NOMO-1 (cell line): ENCODE data around the gene ANGPT4.

Source experiments
- DNase-seq, 2 experiments: peaks; one replicate each; lab custom pipeline; 2025; ENCODE audit not compliant: unreplicated experiment in 2 of 2; lab: John Stamatoyannopoulos, UW

Gene ANGPT4

DNA sequence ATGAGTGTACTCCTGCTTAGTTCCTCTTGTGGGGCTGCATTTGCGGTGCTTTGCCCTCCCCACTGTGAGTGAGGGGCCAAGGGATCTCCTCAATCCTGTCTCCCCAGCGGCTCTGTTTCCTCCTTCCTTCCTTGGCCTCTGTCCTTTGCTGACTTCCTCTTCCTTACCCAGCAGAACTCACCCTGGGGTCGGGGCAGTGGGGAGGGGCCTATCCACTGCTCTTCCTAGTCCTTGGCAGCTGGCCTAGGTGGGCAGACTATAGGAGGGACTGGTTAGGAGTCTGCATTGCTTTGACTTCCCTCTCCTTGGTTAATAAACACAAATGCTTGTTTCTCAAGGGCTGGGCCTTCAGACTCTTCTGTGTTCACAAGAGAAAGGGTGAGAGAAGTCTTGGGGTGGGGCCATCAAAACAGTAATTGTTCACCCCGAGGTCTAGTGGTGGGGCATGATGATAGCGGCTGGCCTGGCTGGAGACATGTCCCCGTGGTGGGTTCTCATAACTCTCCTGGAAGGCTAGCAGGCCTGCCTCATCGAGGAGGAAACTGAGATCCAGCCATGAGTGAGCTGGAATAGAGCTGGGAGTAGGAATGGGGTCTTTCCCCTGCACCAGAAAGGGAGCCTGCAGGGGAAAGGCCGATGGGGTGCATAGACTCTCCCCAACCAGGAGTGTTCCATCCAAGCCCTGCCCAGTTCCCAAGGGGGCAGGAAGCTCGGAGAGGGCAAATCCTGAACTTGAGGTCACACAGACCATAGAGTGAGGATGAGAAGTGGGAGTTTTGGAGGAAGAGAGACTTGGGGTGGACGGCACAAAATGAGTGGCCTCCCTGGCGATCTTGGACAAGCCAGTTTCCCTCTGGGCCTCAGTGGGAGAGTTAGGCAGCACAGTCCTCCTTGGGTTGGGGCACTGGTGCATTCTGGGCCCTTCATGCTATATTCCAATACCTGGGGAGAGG, 69.9 kb downstream of the ANGPT4 start:
- DNase-seq, result peak; percentile 46 to 62

DNA sequence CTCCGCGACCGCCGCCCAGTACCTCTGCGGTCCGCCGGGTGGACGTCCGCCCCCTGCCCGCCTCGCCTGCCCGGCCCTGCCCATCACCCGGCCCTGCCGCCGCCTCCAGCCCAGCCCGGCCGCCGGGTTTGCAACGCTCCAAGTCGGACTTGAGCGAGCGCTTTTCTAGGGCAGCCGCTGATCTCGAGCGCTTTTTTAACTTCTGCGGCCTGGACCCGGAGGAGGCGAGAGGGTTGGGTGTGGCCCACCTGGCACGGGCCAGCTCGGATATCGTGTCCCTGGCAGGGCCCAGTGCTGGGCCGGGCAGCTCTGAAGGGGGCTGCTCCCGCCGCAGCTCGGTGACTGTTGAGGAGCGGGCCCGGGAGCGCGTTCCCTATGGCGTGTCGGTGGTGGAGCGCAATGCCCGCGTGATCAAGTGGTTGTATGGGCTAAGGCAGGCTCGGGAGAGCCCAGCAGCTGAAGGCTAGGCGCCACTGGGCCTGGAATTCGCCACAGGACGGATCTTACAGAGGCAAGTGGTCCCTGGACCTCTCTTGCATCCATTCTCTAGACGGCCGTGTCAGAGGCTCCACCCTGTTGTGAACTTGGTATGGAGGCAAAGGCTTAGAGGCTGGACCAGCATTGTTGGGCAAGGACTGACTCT, 70.8 kb downstream of the ANGPT4 start:
- peak in 1 of 2 experiments; percentile 26 for DNase-seq

DNA sequence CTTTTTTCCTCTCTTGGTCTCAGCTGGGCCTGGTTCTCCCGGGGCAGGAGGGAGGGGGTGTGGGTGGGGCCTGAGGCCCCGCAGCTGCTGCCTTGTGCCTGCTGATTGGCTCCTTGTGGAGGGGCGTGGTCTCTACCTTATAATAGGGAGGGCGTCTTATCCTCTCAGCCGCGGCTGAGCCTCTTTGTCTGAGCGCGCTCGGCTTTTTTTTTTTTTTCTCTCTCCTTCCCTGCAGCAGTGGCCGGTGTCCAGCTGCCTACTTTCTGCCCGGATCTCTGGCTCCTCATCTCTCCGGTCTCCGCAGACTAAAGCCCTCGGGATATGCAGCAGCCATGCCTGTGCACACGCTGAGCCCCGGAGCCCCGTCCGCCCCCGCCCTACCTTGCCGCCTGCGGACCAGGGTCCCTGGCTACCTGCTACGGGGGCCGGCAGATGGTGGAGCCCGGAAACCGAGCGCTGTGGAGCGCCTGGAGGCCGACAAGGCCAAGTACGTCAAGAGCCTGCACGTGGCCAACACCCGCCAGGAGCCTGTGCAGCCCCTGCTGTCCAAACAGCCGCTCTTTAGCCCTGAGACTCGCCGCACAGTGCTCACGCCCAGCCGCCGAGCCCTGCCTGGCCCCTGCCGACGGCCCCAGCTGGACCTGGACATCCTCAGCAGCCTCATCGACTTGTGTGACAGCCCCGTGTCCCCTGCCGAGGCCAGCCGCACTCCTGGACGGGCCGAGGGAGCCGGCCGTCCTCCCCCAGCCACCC, 71.5 kb downstream of the ANGPT4 start:
- peak; percentile 81 to 86 for DNase-seq

DNA sequence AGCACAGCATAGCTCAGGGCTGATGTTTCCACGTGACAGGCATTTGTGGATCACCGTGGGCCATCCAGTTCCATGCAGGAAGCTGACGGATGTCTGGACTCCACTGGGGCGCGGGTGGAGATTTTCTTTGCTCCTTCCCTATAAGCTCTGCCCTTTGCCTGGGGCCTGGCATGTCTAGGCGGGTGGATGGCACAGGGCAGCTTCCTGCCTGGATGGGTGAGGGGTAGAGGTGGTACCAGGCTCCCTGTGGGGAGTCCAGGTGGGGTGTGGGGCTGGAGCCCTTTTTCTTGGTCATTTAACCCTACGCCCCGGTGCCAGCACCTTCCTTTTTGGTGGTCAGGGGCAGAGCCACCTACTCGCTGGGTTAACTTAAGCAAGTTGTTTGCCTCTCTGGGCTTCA, 72.2 kb downstream of the ANGPT4 start:
- no peak for DNase-seq

DNA sequence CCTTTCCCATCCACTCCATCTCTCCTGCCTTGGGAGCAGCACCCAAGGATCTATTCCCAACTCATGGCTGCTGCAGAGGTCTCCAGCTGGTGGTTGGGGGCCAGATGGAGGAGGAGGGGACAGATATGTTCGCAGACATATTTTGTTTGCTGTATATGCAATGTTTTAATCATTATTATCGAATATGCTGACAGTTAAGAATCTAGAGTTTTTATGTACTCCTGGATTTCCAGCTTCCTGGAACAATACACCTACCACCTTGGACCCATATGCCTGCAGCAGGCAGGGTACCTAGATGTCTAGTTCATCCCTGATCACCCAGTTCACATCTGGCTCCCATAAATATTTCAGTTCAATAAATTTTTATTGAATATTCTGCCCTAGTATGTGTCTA, 73.6 kb downstream of the ANGPT4 start:
- no peak for DNase-seq

DNA sequence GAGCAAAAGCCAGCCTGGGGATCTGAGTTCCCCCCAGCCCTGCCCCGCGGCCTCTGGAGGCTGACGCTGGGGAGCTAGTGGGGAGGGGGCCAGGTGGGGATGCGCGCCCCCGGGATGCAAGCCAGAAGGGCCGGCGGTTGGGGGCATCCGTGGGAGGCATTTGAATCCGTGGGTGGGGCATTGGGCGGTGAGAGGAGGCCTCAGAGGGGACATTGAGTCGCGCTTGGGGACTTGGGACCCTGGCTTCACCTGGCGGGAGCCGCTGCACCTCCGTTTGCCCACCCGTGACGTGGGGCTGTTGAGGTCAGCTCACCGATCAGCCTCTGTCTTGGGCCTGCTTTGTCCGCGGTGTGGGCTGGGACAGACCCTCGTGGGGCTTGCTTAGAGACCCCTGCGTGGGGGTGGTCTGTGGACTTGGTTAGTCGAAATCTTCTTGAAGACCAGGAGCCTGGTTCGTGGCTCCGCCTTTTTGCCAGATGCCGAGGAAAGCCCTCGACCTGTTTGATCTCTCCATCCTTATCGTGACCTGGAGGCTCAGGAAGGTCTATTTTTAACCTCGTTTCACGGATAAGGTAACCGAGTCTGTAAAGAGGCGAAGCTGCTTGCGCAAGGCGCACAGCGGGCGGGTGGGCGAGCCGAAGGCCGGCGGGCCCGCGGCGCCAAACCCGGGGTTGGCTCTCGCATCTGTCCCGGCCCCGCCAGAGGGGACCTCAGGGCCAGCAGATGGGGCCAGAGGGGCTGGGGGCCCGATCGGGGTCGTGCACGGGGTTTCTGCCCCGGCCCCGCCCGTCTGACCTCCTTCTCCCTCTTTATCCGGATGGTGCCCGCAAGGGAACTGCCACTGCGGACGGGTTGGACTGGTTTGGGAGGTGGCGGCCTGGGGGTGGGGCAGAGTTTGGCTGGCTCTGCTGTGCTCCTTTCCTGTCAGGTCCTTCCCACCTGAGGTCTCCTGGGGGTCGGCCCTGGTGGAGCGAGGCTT, 74.3 kb downstream of the ANGPT4 start:
- no peak for DNase-seq

DNA sequence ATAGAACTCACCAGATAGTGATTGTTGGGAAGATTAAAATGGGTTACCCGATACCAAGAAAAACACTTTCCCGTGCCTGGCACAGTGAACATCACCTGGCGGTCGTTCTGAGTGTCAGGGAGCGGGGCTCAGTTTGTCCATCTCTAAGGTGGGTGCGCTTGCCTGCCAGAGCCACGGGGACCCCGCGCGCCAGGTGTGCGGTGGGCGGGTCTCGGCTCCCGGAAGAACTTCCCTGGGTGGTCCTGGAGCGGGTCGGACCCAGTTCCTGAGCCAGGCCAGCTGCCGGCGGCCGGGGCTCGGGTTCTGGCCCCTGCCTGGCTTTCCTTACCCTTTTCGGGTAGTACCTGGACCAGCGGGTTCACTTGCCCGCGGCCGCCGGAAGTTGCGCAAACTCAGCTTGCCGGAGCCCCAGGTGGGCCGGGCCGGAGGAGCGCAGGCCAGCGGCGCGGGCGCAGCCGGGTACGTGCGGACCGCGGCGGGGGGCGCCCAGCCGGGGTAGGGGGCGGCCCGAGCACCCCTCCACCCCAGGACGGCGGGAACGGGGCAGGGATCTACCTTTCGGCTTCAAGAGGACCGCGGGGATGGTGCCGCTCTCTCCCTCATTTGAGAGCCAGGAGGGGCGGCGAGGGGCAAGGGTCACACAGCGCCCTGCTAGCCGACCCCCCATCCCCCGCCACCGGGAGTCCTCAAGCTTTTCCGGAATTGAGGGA, 75.1 kb downstream of the ANGPT4 start:
- DNase-seq, result no peak

DNA sequence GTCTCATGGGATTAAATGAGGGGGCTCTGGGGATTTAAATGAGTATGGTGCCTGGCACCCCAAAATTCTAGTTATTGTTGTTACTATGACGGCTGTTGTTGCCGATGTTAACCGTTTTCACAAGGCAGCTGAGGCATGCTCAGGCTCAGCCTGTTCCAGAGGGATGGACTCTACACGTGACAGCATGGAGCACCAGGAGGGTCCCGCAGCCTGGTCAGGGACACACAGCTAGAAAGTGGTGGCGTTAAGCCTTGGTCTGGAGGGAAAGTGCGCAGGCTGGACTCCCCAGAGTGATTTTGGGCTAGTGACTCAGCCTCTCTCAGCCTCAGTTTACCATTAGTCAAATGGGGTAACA, 75.7 kb downstream of the ANGPT4 start:
- no peak for DNase-seq

DNA sequence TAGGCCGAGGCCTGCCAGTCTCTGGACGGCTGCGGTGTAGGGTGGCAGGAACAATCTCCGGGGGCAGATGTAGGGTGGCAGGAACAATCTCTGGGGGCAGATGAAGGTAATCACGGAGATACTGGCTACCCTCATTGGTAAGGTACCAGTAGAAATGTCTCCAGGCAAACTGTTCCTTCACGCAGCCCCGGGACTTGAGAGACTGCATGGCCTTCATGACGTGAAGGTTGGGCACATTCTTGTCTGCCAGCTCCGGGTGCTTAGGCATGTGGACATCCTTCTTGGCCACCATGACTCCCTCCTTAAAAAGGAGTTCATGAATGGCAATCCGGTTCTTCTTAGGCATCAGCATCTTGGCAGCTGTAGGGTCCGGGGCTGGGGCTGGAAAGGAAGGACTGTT, 76.5 kb downstream of the ANGPT4 start:
- DNase-seq, result no peak

DNA sequence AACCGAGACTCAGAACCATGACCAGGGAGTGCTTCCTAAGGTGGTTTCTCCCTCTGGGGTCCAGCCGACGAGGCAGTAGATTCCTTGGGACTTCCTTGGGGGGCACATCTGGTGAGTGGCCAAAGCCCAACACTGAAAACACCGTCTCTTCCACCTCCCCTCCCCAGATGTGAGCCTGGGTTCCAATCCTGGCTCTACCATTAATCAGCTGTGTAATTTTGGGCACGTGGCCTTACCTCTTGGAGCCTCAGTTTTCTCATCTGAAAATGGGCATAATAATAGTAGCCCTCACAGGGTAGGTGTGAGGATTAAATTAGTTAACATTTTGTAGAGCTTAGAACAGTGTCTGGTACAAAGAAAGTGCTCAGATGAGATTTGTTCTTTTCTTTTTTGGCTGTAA, 77.1 kb downstream of the ANGPT4 start:
- no peak for DNase-seq

DNA sequence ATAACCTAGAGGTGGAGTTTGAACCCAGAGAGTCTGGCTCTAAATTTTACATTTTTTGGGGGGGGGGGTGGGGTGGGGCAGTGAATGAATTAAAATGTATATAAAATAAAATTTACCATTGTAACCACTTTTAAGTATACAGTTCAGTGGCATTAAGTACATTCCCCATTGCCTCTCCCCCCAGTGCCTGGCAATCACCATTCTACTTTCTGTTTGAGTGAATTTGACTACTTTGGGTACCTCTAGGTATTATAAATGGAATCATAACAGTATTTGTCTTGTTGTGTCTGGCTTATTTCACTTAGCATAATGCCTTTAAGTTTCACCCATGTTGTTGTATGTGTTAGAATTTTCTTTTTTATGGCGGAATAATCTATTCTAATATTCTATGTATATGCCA, 79.9 kb downstream of the ANGPT4 start:
- no peak for DNase-seq

DNA sequence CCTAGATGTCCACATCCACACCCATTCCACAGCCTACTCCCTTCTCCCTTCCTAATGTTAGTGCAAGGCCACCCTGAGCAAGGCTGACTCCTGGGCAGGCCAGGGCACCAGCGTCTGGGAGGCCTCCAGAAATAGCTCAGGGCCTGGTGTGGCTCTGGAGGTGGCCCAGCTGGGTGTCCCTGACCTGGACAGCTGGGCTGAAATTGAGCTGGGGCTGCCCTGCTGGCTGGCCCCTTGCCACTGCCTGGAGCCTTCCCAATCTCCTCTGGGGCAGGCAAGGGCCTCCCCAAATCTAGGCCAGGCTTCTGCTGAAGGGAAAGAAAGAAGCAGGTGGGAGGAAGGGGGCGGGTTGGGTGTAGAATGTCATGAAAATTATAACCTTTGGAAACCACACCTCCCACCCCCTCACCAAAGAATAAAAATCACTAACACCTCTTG, 80.5 kb downstream of the ANGPT4 start:
- no peak for DNase-seq

DNA sequence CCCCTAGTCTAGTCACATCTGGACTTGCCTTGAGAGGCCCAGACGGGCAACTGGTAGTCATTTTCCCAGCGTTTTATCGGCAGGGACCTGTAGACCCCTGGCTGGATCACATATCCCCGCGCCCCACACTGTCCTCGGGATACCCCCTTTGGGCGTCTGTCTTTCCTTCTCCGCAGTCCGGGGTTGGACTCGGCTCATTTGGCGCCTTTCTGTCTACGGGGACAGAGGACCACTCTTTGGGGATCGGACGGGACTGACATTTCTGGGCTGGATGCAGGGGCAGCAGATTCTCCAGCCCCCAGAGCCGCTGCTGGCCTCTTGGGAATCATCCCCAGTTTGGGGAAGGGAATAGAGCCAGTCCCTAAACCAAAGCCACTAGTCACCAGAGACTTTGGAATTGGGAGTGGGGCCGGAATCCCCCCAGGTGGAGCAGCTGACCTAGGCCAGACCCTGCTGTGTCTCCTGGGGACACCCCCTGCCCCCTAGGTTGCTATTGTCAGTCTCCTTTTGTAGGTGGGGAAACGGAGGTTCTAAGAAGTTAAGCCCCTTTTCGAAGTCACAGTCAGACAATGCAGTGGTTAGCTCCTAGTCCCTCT, 81.9 kb downstream of the ANGPT4 start:
- no peak for DNase-seq

DNA sequence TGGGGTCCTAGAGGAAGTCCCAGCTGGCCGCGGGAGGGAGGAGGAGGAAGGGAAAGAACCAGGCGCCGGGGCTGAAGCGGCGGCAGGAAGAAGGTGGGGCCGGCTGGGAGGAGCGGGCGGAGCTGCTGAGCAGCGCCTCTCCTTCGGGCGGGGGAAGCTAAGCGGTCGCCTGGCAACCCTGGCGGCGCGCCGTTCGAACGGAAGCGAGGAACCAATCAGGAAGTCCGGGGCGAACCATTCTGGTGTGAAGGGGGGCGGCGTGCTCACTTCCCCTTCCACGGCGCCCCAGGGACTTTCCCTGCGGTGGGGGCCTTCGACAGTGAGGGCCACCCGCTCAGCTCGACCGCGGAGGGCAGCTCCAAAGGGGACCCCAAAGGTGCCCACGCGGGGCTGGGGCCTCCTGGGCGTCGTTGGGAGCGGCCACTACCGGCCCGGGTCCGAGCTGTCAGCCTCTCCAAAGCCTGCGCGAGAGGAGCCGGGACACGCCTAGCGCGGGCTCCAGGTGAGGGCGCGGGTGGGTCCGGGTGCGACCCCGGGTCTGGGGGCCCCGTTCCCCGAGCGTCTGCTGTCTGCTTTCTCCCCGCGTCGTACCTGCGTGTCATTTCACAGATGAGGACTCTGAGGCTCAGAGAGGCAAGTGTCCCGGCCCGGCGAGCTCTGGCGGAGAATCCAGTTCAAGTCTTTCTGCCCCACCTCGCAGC, 82.5 kb downstream of the ANGPT4 start, which contains the start of gene FAM110A:
Gene FAM110A, plus strand, starts transcription at position 266 of the 701 bp plus-strand sequence. CDS start 11,090 bp downstream, outside the sequence.
- DNase-seq, result peak; percentile 89 to 90

DNA sequence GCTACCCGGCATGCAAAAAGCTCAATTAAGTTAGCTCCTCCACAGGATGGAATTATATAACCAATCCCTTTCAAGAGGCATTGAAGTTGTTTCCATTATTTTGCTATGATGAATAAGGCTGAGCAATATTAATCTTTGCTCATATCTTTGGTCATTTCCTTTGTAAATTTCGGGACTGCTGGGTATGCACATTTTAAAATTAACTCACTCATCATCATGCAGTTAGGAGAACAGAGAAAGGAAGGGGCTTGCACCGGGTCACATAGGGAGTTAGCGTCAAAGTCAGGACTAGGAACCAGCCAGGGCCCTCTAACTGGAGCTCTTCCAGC, 83.0 kb downstream of the ANGPT4 start:
- DNase-seq, result no peak

DNA sequence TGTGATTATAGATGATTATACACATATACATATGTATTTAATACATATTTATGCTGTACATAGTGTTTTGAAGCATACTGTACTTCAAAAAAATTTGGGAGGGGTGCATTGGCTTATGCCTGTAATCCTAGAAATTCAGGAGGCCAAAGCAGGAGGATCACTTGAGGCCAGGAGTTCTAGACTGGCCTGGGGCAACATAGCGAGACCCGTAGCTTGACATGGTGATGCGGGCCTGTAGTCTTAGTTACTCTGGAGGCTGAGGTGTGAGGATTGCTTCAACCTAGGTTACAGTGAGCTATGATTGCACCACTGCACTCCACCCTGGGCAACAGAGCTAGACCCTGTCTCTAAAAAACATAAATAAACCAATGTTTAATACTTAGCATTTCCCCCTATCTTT, 84.2 kb downstream of the ANGPT4 start:
- DNase-seq, result no peak

DNA sequence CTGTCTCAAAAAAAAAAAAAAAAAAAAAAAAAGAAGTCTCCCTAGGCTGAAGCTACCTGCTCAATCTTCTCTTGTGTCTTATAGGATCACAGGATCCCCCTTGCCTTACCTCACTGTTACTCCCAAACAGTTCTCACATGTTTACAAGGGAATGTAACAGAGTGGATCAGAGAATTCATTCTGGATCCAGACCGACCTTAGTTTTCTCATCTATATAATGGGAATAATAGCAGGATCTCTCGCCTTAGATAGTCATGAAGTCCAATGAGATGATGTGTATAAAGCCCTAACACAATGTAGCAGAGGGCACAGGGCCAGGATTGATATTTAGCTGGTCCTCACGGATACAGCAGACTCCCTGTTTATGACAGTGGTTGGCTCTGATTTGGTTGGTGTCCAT, 84.9 kb downstream of the ANGPT4 start:
- no peak for DNase-seq

DNA sequence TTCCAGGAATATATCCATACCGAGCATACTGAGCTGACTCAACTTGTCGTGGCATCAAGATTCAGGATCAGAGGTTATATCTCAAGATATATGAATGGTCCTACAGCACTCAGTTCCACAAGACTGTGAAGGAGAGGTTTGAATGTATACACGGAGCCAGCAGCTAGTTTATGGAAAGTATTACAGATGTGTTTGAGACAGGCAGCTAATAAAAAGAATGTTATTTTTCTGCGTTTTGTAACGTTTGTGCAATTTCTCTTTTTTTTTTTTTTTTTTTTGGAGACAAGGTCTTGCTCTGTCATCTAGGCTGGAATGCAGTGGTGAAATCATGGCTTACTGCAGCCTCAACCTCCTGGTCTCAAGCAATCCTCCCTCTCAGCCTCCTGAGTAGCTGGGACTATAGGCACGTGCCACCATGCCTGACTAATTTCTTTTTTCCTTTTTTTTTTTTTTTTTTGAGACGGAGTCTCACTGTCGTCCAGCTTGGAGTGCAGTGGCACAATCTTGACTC, 86.1 kb downstream of the ANGPT4 start:
- no peak for DNase-seq
